Esophagus muscularis mucosa (tissue), 3 donors: ENCODE data around the gene IGFBP5.

Experiments
- POLR2A ChIP-seq: fragments of 450-650 bp; IDR thresholded peaks from one replicate; pipeline ENCODE4 v1.6.1; 2017; ENCODE audit warnings: antibody characterized with exemption, moderate library complexity, mild to moderate bottlenecking, low read depth
- POLR2AphosphoS5 ChIP-seq, 2 donors: sonication (generic); formaldehyde crosslinking; IDR thresholded peaks; one replicate each; pipeline ENCODE4 v1.6.1; 2017; ENCODE audit warnings: antibody characterized with exemption in 2 of 2
- TF ChIP-seq, protein P1 (sequence below), 3 experiments: fragments of 200-600 bp in 2 of 3; fragments of 450-650 bp in 1 of 3; sonication (generic) in 2 of 3; IDR thresholded peaks; one replicate each; pipeline ENCODE4 v1.5.1; 2017 to 2019; ENCODE audit warnings: antibody characterized with exemption in 3 of 3, mild to moderate bottlenecking in 2 of 3, moderate library complexity in 1 of 3

DNA sequence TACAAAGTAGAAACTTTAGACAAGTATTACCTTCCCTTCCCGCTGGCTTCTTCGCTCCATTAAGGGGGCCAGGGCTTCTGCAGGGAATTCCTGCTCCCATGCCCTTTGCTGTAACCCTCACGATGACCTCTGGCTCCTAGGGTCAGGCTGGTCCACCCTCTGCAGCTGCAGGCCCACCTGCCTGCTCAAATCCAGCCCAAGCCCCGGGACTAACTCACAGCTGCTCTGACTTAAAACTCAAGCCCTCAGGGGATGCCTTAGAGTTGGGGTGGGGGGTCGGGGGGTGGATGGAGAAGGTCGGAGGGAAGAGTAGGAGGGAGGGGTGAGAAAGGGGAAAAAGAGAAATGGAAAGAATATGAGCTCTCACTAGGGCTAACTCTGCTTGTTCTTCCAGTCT, 4.9 kb downstream of the IGFBP5 start:
- TF ChIP-seq, protein P1, sequence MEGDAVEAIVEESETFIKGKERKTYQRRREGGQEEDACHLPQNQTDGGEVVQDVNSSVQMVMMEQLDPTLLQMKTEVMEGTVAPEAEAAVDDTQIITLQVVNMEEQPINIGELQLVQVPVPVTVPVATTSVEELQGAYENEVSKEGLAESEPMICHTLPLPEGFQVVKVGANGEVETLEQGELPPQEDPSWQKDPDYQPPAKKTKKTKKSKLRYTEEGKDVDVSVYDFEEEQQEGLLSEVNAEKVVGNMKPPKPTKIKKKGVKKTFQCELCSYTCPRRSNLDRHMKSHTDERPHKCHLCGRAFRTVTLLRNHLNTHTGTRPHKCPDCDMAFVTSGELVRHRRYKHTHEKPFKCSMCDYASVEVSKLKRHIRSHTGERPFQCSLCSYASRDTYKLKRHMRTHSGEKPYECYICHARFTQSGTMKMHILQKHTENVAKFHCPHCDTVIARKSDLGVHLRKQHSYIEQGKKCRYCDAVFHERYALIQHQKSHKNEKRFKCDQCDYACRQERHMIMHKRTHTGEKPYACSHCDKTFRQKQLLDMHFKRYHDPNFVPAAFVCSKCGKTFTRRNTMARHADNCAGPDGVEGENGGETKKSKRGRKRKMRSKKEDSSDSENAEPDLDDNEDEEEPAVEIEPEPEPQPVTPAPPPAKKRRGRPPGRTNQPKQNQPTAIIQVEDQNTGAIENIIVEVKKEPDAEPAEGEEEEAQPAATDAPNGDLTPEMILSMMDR (IDR thresholded peaks at IDR 0.05): no peak
- TF ChIP-seq POLR2A (no peak), POLR2AphosphoS5 (IDR thresholded peaks at IDR 0.05) (no peak)
